ENCODE measurements around the gene CMKLR1. TPM values are rescaled to one million over a fixed set of nuclear protein-coding genes. Genes with fewer than 3 reads are reported as not detected.

CMKLR1 gene
- total RNA-seq, 2 experiments from 2014 or later = not detected

DNA sequence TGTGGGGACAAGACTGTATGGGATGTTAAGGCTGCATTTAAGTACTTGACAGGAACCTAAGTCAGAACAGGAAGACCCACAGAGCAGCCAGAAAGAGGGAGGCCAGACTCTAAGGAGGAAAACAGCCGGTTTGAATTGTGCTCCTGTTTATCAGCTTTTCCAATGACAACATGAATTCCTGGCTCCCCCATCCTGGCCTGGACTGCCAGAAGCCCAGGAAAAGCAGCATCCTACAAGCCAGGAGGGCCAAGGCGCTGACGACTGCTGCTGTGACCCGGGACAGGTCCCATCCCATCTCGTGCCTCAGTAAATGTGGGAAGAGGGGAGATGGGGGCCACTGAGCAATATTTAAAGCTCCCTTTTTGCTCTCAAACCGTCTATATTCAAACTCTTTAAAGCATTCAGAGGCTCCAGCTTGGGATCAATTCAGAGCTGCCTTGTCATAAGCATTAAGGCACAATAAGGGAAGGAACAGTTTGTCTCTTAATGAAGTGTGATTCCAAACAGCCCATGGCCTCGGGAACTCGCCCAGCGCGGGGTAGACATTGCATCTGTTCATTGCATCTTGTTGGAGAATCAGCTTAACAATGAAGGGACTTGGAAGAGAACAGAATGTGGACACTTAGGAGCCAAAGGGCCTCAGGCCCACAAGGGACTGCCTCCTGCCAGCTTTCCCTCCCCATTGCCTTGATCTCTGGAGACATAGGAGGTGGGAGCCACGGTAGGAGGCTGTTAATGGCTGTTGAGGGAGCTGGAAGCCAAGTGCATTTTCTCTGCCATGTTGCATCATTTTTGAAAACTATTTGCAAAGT is 49.6 kb downstream of the CMKLR1 start:
- no peak for DNase-seq
- Mint-ChIP-seq H3K27ac (no peak overlapping the region), H3K27me3 (peaks cover 6% of the 10 kb centered on the region), H3K9me3 (no peaks in the 10 kb centered on the region), H3K4me1 (no peaks in the 10 kb centered on the region), H3K36me3 (ENCODE audit: low read depth) (no peaks in the 10 kb centered on the region), H3K4me3 (no peak overlapping the region)
- ChIA-PET POLR2A (no interaction called here), CTCF (interaction anchor here (1.3 kb wide), 1 partner anchor 83 kb away, joined by 3 read pairs; no protein-coding TSS in a partner anchor)

DNA sequence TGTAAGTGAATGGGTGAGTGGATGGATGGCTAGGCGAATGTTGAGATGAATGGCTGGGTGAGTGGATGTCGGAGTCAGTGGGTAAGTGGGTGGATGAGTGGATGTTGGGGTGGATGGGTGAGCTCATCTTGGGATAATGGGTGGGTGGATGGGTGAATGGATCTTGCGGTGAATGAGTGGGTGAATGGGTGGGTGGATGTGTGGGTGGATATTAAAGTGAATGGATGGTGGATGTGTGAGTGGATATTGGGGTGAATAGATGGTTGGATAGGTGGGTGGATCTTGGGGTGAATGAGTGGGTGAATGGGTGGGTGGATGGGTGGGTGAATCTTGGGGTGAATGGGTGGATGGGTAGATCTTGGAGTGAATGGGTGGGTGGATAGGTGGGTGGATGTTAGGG is 51.9 kb downstream of the CMKLR1 start:
- Mint-ChIP-seq H3K36me3 (ENCODE audit: low read depth) (no peaks in the 10 kb centered on the region), H3K4me3 (no peak overlapping the region), H3K4me1 (peaks cover 15% of the 10 kb centered on the region), H3K27me3 (peaks cover 11% of the 10 kb centered on the region), H3K27ac (no peak overlapping the region), H3K9me3 (no peaks in the 10 kb centered on the region)
- ChIA-PET POLR2A (no interaction called here), CTCF (no interaction called here)
- no peak for DNase-seq

DNA sequence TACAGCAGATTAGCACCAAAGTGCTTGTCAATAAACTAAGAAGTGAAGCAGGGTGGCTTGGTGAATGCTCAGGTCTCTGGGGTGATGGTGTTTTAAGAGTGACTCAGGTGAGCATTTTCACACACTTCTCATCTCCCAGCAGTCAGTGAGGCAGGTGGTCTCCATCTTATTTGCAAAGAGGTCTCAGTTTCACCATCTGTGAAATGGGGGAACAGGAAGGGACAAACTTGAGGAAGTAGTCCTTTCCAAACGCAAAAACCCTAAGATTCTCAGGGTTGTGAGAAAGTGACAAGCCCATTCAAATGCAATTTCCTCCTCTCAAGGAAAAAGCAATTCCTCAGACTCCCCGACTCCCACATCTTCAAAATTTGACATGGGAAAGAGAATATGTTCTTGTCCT is 54.1 kb downstream of the CMKLR1 start:
- Mint-ChIP-seq H3K27me3 (peaks cover 10% of the 10 kb centered on the region), H3K27ac (no peak overlapping the region), H3K4me1 (peaks cover 15% of the 10 kb centered on the region), H3K36me3 (ENCODE audit: low read depth) (no peaks in the 10 kb centered on the region), H3K4me3 (no peak overlapping the region), H3K9me3 (no peaks in the 10 kb centered on the region)
- ChIA-PET POLR2A (no interaction called here), CTCF (no interaction called here)
- no peak for DNase-seq

DNA sequence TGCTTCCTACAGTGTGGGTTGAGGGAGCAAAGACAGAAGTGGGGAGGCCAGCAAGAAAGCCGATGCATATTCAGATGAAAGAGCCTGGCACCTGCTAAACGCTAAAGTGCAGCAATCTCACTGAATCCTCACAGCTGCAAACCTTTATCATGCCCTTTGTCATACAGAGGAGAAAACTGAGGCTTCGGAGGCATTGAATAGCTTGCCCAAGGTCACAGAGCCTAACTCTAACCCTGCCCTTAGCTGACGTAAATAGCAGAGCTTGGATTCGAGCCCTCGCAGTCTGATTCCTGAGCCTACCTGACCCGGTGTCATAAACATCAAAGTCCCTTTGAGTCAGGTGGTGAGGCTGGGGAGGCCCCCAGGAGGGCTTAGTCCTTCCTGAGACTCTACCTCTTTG is 54.9 kb downstream of the CMKLR1 start:
- Mint-ChIP-seq H3K9me3 (no peaks in the 10 kb centered on the region), H3K27me3 (peaks cover 13% of the 10 kb centered on the region), H3K4me1 (peaks cover 15% of the 10 kb centered on the region), H3K27ac (no peak overlapping the region), H3K4me3 (no peak overlapping the region), H3K36me3 (ENCODE audit: low read depth) (no peaks in the 10 kb centered on the region)
- ChIA-PET POLR2A (interaction anchor here (1.1 kb wide), 1 partner anchor 29 kb away, joined by 3 read pairs; no protein-coding TSS in a partner anchor), CTCF (no interaction called here)
- no peak for DNase-seq

- ChIA-PET POLR2A (no interaction called here), CTCF (no interaction called here)
- Mint-ChIP-seq H3K9me3 (no peaks in the 10 kb centered on the region), H3K4me3 (no peak overlapping the region), H3K36me3 (ENCODE audit: low read depth) (no peaks in the 10 kb centered on the region), H3K27me3 (peaks cover 13% of the 10 kb centered on the region), H3K4me1 (peaks cover 15% of the 10 kb centered on the region), H3K27ac (no peak overlapping the region)
- DNase-seq = no peak
Measured at GRCh38 chr12:108282676-108283075, 56.4 kb downstream of the CMKLR1 start.

- ChIA-PET POLR2A (no interaction called here), CTCF (no interaction called here)
- Mint-ChIP-seq H3K36me3 (ENCODE audit: low read depth) (no peaks in the 10 kb centered on the region), H3K4me3 (no peak overlapping the region), H3K9me3 (no peaks in the 10 kb centered on the region), H3K27me3 (peaks cover 13% of the 10 kb centered on the region), H3K27ac (no peak overlapping the region), H3K4me1 (peaks cover 15% of the 10 kb centered on the region)
- DNase-seq = no peak
Measured at GRCh38 chr12:108282160-108282559, 57.0 kb downstream of the CMKLR1 start.

- CTCF ChIA-PET = no interaction called here
- POLR2A ChIA-PET = no interaction called here
- H3K36me3 Mint-ChIP-seq (ENCODE audit: low read depth) = no peaks in the 10 kb centered on the region
Measured at GRCh38 chr12:108277613-108278012, 61.5 kb downstream of the CMKLR1 start.

GRCh38 chr12:108273217-108273616 is 65.9 kb downstream of the CMKLR1 start:
- DNase-seq = no peak
- H3K9me3 Mint-ChIP-seq = no peaks in the 10 kb centered on the region
- no peaks in the 10 kb centered on the region for H3K4me1 Mint-ChIP-seq
- no peaks in the 10 kb centered on the region for H3K36me3 Mint-ChIP-seq (ENCODE audit: low read depth)
- POLR2A ChIA-PET = no interaction called here
- no peaks in the 10 kb centered on the region for H3K27me3 Mint-ChIP-seq
- H3K27ac Mint-ChIP-seq = no peak overlapping the region
- CTCF ChIA-PET = no interaction called here
- H3K4me3 Mint-ChIP-seq = no peak overlapping the region

More at GRCh38 chr12:108277613-108278012, 61.5 kb downstream of the CMKLR1 start:
- no peak for DNase-seq
- Mint-ChIP-seq H3K4me1 (peaks cover 4% of the 10 kb centered on the region), H3K27me3 (peaks cover 3% of the 10 kb centered on the region), H3K27ac (no peak overlapping the region), H3K9me3 (no peaks in the 10 kb centered on the region), H3K4me3 (no peak overlapping the region)

DNA sequence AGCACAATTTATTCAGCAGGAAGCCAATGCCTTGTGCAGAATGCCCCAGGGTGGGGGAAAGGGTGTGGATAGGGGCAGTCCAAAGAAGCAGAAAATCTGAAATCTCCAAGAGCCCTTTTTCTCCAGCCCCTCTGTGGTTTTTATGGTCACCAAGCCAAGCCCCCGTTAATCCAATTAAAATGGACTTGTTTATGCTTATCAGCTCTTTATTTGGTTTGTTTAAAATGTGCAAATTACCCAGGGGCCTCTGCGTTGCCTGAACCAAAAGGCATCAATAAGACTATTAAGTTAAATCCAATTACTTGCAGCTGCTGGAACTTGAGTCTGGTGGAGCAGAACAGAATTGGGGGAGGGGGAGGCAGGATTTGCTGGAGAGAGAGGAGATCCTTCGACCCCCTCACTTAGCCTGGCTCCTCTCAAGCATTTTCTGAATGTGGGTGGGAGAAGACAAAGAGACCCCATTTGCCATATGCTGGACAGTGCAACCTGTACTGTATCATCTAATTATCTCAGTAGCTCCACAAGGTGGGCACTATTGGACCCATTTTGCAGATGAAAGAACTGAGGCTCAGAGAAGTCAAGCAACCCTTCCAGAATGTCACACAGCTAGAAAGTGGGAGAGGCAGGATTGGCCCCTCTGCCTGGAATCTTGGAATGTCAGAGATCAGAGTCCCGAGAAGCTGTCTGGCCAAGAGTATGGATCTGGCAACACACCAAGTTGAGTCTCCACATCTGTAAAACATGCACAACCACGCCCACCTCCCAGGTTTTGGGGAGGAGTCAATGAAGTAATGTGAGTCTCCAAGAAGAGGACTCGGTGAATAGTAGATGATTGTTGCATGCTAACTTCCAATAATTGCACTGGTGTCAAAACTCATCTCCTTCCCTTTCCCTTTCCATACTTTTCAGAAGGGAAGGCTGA is 66.9 kb downstream of the CMKLR1 start:
- Mint-ChIP-seq H3K9me3 (no peaks in the 10 kb centered on the region), H3K36me3 (ENCODE audit: low read depth) (no peaks in the 10 kb centered on the region), H3K4me1 (no peaks in the 10 kb centered on the region), H3K27me3 (peaks cover 3% of the 10 kb centered on the region), H3K27ac (no peak overlapping the region), H3K4me3 (no peak overlapping the region)
- no peak for DNase-seq
- POLR2A ChIA-PET = no interaction called here
- CTCF ChIA-PET = no interaction called here

- CTCF ChIA-PET = no interaction called here
- H3K27me3 Mint-ChIP-seq = peaks cover 5% of the 10 kb centered on the region
- no peaks in the 10 kb centered on the region for H3K9me3 Mint-ChIP-seq
- no peaks in the 10 kb centered on the region for H3K36me3 Mint-ChIP-seq (ENCODE audit: low read depth)
- POLR2A ChIA-PET = no interaction called here
- H3K27ac Mint-ChIP-seq = no peak overlapping the region
- no peaks in the 10 kb centered on the region for H3K4me1 Mint-ChIP-seq
- no peak for DNase-seq
- no peak overlapping the region for H3K4me3 Mint-ChIP-seq
Measured at GRCh38 chr12:108270849-108271143, 68.3 kb downstream of the CMKLR1 start.

DNA sequence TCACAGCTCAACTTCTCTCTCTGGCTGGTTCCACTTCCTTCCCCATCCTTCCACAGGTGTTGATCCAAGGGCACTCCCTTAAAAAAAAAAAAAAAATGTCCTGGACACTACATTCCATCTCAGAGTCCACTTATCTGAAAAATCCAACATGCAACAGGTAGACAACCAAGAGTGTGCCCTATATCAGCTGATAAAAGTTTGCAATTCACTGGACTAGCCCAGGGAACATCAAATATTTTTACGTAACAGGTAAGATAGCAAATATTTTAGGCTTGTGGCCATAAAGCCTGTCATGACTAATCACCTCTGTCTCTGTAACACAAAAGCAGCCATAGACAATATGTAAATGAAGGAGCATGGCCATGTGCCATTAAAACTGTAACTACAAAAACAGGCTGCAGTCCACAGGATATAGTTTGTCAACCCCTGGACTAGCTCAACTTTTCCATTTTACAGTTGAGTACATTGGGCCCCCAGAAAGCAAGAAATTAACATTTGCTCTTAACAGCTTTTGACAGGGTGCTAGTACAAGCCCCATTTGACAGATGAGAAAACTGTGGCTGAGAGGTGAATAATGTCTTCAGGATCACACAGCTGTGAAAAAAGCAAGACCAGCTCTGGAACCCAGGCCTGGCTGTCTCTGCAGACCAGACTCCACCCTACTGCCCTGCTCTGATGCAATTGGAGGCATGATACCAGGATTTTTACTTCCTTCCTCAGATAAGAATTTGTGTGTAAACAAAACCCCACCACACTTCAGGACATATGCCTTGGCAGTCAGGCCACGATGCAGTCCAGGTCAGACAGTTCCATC is 68.9 kb downstream of the CMKLR1 start:
- no peak overlapping the region for H3K27ac Mint-ChIP-seq
- DNase-seq = no peak
- no peaks in the 10 kb centered on the region for H3K9me3 Mint-ChIP-seq
- POLR2A ChIA-PET = no interaction called here
- CTCF ChIA-PET = no interaction called here
- no peaks in the 10 kb centered on the region for H3K36me3 Mint-ChIP-seq (ENCODE audit: low read depth)
- no peak overlapping the region for H3K4me3 Mint-ChIP-seq
- H3K4me1 Mint-ChIP-seq = no peaks in the 10 kb centered on the region
- peaks cover 5% of the 10 kb centered on the region for H3K27me3 Mint-ChIP-seq

GRCh38 chr12:108269224-108269623 is 69.9 kb downstream of the CMKLR1 start:
- no peak overlapping the region for H3K27ac Mint-ChIP-seq
- no peaks in the 10 kb centered on the region for H3K4me1 Mint-ChIP-seq
- DNase-seq = no peak
- H3K36me3 Mint-ChIP-seq (ENCODE audit: low read depth) = no peaks in the 10 kb centered on the region
- H3K9me3 Mint-ChIP-seq = no peaks in the 10 kb centered on the region
- ChIA-PET CTCF (no interaction called here), POLR2A (no interaction called here)
- peaks cover 5% of the 10 kb centered on the region for H3K27me3 Mint-ChIP-seq
- H3K4me3 Mint-ChIP-seq = no peak overlapping the region

GRCh38 chr12:108268397-108268796 is 70.7 kb downstream of the CMKLR1 start:
- H3K4me1 Mint-ChIP-seq = no peaks in the 10 kb centered on the region

More at GRCh38 chr12:108268397-108268796, 70.7 kb downstream of the CMKLR1 start:
- H3K27ac Mint-ChIP-seq = no peak overlapping the region
- peaks cover 5% of the 10 kb centered on the region for H3K27me3 Mint-ChIP-seq
- DNase-seq = no peak
- H3K36me3 Mint-ChIP-seq (ENCODE audit: low read depth) = no peaks in the 10 kb centered on the region
- H3K4me3 Mint-ChIP-seq = no peak overlapping the region
- no peaks in the 10 kb centered on the region for H3K9me3 Mint-ChIP-seq
- CTCF ChIA-PET = no interaction called here
- POLR2A ChIA-PET = no interaction called here
